HG03025 (cell line): ENCODE results near the gene ADRM1.
A peak's percentile ranks its signal among the peaks of the same experiment; 100 is the strongest.

Experiments used
- ATAC-seq: cut with Tn5 transposase; IDR thresholded peaks from one replicate; pipeline ENCODE4 v1.9.1; 2021; ENCODE audit warnings: mild to moderate bottlenecking, moderate library complexity; ENCODE audit not compliant: unreplicated experiment, low FRiP score

The ADRM1 gene

GRCh38 chr20:62302341-62303061 lies at the start of gene ADRM1:
ADRM1 (plus strand) TSS chr20:62302997; CDS start chr20:62303569, 572 bp downstream.
- ATAC-seq = peak; percentile 67

- ATAC-seq = no peak
Measured at GRCh38 chr20:62253398-62253797, 49.4 kb upstream of the ADRM1 start.

- ATAC-seq = no peak
Measured at GRCh38 chr20:62254021-62254724, 48.6 kb upstream of the ADRM1 start.

- no peak for ATAC-seq
Measured at GRCh38 chr20:62255976-62256375, 46.8 kb upstream of the ADRM1 start.

- no peak for ATAC-seq
Measured at GRCh38 chr20:62258499-62259293, 44.1 kb upstream of the ADRM1 start.

- ATAC-seq = no peak
Measured at GRCh38 chr20:62259294-62259565, 43.6 kb upstream of the ADRM1 start.

- ATAC-seq = no peak
Measured at GRCh38 chr20:62262064-62262463, 40.7 kb upstream of the ADRM1 start.

- no peak for ATAC-seq
Measured at GRCh38 chr20:62263396-62263795, 39.4 kb upstream of the ADRM1 start.

- ATAC-seq = no peak
Measured at GRCh38 chr20:62265365-62265764, 37.4 kb upstream of the ADRM1 start.

GRCh38 chr20:62266340-62266739 lies 36.5 kb upstream of the ADRM1 start:
- ATAC-seq = no peak

GRCh38 chr20:62266851-62267250 lies 35.9 kb upstream of the ADRM1 start:
- ATAC-seq = no peak

GRCh38 chr20:62267543-62267942 lies 35.3 kb upstream of the ADRM1 start:
- ATAC-seq = no peak

GRCh38 chr20:62268228-62268900 lies 34.4 kb upstream of the ADRM1 start:
- no peak for ATAC-seq

- no peak for ATAC-seq
Measured at GRCh38 chr20:62269378-62269777, 33.4 kb upstream of the ADRM1 start.

GRCh38 chr20:62269871-62270270 lies 32.9 kb upstream of the ADRM1 start:
- ATAC-seq = no peak

- ATAC-seq = no peak
Measured at GRCh38 chr20:62272200-62272599, 30.6 kb upstream of the ADRM1 start.

GRCh38 chr20:62273416-62273815 lies 29.4 kb upstream of the ADRM1 start:
- ATAC-seq = no peak

GRCh38 chr20:62274332-62274950 lies 28.4 kb upstream of the ADRM1 start:
- ATAC-seq = no peak

- no peak for ATAC-seq
Measured at GRCh38 chr20:62275219-62275618, 27.6 kb upstream of the ADRM1 start.

- no peak for ATAC-seq
Measured at GRCh38 chr20:62276439-62276838, 26.4 kb upstream of the ADRM1 start.

- no peak for ATAC-seq
Measured at GRCh38 chr20:62277253-62277652, 25.5 kb upstream of the ADRM1 start.
